T-helper 17 cell (primary cell): ENCODE measurements around the gene MORC4. TPM values are rescaled to one million over a fixed set of nuclear protein-coding genes. Genes with fewer than 3 reads are reported as not detected.
A peak's percentile ranks its signal among the peaks of the same experiment; 100 is the strongest.
"Not testable (repeated sequence)": the region's sequence is repeated elsewhere in the genome, so short reads cannot be mapped to it uniquely, and the experiment has no call there.

ENCODE experiments used
- ATAC-seq: fragments of 150-1000 bp; cut with Tn5 transposase; 2 replicates; pipeline ENCODE4 v1.10.0; 2021; ENCODE audit warnings: mild to moderate bottlenecking, moderate library complexity
- DNase-seq, 3 donors: peaks; one replicate each; pipeline versions ENCODE4 v3.0.0 to v3.0.0-alpha.2; 2020 to 2021
- H3K9me3 ChIP-seq: one replicate; pipeline ENCODE4 v1.7.0; 2013; ENCODE audit warnings: low read length, mild to moderate bottlenecking; ENCODE audit not compliant: control insufficient read depth, poor library complexity, severe bottlenecking
- H3K27ac Mint-ChIP-seq: one replicate; pipeline ENCODE4 v1.8.0; 2022; ENCODE audit warnings: mild to moderate bottlenecking, moderate library complexity, mixed read lengths
- H3K27me3 Mint-ChIP-seq: one replicate; pipeline ENCODE4 v1.8.0; 2022; ENCODE audit warnings: mixed read lengths
- H3K36me3 Mint-ChIP-seq: one replicate; pipeline ENCODE4 v1.8.0; 2022; ENCODE audit warnings: low read depth, mixed read lengths
- H3K4me1 Mint-ChIP-seq: one replicate; pipeline ENCODE4 v1.8.0; 2022; ENCODE audit warnings: mild to moderate bottlenecking, mixed read lengths
- H3K4me3 Mint-ChIP-seq: one replicate; pipeline ENCODE4 v1.8.0; 2022; ENCODE audit warnings: mild to moderate bottlenecking, moderate library complexity, mixed read lengths
- total RNA-seq, 4 donors: library from RNA in 2 of 4; stranded (reverse) in 2 of 4; gene quantifications; one replicate each; pipeline ENCODE4 v1.2.3 and lab custom pipeline; 2022 to 2026

The MORC4 gene
- total RNA-seq, 2 donors from 2014 or later, result 7.6 to 8.2 TPM

DNA sequence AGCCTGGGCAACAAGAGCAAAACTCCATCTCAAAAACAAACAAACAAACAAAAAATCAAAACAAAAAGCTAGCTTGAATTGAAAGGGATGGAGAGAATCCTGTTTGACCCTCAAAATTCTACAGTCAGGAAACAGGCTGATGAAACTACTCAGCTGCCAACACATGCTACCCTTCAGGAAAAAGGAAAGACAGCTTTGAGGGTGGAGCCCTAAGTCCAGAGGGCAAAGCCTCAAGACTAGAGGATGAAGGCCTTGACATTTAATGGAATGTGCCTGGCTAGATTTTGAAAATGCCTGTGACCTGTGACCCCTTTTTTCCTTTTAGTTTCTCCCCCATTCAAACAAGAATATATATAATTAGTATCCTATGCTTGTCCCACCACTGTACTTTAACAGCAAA, 27.1 kb downstream of the MORC4 start:
- H3K4me3 Mint-ChIP-seq, result no peak overlapping the region
- peaks cover 4% of the 10 kb centered on the region for H3K36me3 Mint-ChIP-seq
- DNase-seq (no peak), ATAC-seq (no peak)
- H3K27me3 Mint-ChIP-seq, result no peaks in the 10 kb centered on the region
- H3K9me3 ChIP-seq, result no peaks in the 10 kb centered on the region
- no peaks in the 10 kb centered on the region for H3K4me1 Mint-ChIP-seq
- H3K27ac Mint-ChIP-seq, result no peak overlapping the region

DNA sequence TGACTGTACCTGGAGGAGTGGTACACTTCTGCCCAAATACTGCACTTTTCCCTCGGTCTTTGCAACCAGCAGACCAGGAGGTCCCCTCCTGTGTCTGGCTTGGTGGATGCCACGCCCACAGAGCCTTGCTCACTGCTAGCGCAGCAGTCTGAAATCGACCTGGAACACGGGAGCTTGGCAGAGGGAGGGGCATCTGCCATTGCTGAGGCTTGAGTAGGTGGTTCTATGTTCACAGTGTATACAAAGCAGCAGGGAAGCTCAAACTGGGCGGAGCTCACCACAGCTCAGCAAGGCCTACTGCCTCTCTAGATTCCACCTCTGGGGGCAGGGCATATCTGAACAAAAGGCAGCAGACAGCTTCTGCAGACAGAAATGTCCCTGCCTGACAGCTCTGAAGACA, 33.5 kb downstream of the MORC4 start:
- not testable (repeated sequence) for ATAC-seq, H3K36me3 Mint-ChIP-seq, H3K4me1 Mint-ChIP-seq, DNase-seq, H3K27me3 Mint-ChIP-seq, H3K4me3 Mint-ChIP-seq, H3K27ac Mint-ChIP-seq, H3K9me3 ChIP-seq

DNA sequence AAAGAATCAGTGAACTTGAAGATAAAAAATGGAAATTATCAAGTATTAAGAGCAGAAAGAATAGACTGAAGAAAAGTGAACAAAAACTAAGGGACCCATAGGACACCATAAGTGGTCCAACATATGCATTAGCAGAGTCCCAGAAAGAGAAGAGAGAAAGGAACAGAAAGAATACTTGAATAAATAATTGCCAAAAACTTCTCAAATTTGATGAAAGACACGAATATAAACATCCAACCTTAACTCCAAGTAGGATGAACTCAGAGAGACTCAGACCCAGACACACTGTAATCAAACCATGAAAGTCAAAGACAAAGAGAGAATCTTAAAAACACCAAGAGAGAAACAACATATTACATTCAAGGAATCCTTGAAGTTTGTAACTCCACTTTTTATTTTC, 35.7 kb downstream of the MORC4 start:
- H3K36me3 Mint-ChIP-seq, result peaks cover 4% of the 10 kb centered on the region
- H3K4me3 Mint-ChIP-seq, result no peak overlapping the region
- ATAC-seq, result no peak
- H3K9me3 ChIP-seq, result no peaks in the 10 kb centered on the region
- no peaks in the 10 kb centered on the region for H3K27me3 Mint-ChIP-seq
- H3K27ac Mint-ChIP-seq, result no peak overlapping the region
- no peaks in the 10 kb centered on the region for H3K4me1 Mint-ChIP-seq
- no peak for DNase-seq

DNA sequence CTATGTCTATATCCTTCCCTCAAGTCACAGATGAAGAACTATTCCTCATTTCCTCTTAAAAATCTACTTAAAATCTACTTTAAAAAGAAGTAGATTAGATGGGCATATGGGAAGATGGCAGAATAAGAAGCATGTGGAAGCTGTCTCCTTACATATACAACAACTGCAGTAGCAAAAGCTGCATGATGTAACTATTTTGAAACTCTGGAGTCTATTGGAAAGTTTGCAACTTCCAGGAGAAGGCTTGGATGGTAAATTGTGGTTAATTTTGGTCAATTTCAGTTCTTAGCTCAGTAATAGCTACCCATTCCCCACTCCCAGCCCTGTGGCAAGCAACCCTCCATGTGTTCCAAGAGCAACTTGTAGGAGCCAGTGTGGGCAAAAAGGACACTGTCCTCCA, 36.9 kb downstream of the MORC4 start:
- Mint-ChIP-seq H3K4me1 (no peaks in the 10 kb centered on the region), H3K36me3 (peaks cover 4% of the 10 kb centered on the region), H3K4me3 (no peak overlapping the region), H3K27me3 (no peaks in the 10 kb centered on the region), H3K27ac (no peak overlapping the region)
- no peak for DNase-seq
- ATAC-seq, result no peak
- no peaks in the 10 kb centered on the region for H3K9me3 ChIP-seq

DNA sequence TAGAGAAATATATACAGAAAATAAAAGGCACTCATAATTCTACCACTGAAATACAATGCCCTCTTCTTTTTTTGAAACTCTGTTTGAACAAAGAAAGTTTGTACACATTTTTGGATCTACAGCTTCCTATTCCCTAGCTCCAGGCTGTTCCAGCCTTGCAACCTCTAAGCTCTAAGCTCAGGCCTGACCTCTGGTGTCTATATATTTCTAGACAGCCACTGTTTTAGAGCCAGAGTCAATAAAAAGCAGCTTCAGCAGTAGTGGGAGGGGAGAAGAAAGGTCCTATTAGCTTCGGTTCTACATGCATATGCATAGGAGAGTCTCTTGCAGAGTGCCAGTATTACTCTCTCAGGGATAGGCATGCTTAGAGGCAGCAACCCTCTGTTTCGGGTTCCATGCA, 40.1 kb downstream of the MORC4 start:
- DNase-seq (no peak), ATAC-seq (no peak)
- Mint-ChIP-seq H3K36me3 (peaks cover 2% of the 10 kb centered on the region), H3K4me3 (no peak overlapping the region), H3K4me1 (no peaks in the 10 kb centered on the region), H3K27ac (no peak overlapping the region), H3K27me3 (no peaks in the 10 kb centered on the region)
- no peaks in the 10 kb centered on the region for H3K9me3 ChIP-seq

DNA sequence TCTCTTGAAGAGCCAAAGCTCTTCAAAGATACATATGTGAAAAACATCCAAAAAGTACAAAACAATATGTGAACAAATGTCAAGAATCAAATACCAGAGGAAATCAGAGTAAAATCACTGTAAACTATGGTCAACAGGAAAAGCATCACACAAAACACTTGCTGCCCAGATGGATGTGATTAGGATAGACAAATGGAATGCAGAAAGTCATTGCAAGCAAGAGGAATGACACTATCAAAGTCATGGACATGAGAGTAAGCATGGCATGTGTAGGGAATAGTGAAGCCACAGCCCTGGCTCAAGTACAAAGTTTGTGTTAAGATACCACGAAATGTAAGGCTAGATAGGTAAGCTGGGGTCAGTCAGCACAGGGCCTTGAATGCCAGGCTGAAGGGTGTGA, 42.2 kb downstream of the MORC4 start:
- H3K9me3 ChIP-seq, result no peaks in the 10 kb centered on the region
- no peaks in the 10 kb centered on the region for H3K4me1 Mint-ChIP-seq
- H3K36me3 Mint-ChIP-seq, result no peaks in the 10 kb centered on the region
- no peaks in the 10 kb centered on the region for H3K27me3 Mint-ChIP-seq
- DNase-seq (no peak), ATAC-seq (no peak)
- no peak overlapping the region for H3K4me3 Mint-ChIP-seq
- H3K27ac Mint-ChIP-seq, result no peak overlapping the region

DNA sequence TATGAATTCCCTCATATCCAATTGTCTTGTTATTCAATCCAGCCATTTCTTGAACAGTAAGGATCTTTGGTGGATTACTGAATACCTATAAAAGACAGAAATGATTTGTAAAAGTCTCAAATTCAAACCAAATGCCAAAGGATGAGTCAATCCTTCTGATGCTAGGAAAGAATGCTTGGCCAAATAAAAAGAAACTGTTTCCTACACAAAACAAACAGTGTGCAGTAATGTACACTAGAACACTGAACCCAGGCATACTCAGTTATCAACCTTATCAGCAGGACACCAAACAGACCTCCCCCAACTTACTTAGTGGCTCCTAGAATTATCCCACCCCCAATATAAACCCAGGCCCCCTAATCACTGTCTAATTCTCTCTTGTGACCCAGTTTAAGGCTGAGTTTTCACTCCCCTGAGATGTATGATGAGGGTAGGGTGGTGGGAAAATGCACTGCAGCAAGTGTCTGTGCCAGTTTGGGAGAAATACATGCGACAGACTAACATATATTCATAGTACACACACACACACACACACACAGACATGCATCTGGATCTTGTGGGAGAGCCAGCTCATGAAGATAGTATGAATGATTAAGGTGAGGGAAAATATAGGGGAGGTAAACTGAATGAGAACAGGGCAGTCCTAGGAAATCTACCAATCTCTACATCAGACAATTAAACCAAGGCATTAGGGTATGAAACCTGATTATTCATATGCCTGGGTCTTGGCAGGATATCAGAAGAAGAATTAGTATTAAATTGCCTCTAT, 44.8 kb downstream of the MORC4 start:
- Mint-ChIP-seq H3K36me3 (no peaks in the 10 kb centered on the region), H3K27me3 (no peaks in the 10 kb centered on the region), H3K27ac (peak overlapping the region; percentile 47), H3K4me3 (no peak overlapping the region), H3K4me1 (no peaks in the 10 kb centered on the region)
- ATAC-seq (no peak), DNase-seq (no peak)
- no peaks in the 10 kb centered on the region for H3K9me3 ChIP-seq

DNA sequence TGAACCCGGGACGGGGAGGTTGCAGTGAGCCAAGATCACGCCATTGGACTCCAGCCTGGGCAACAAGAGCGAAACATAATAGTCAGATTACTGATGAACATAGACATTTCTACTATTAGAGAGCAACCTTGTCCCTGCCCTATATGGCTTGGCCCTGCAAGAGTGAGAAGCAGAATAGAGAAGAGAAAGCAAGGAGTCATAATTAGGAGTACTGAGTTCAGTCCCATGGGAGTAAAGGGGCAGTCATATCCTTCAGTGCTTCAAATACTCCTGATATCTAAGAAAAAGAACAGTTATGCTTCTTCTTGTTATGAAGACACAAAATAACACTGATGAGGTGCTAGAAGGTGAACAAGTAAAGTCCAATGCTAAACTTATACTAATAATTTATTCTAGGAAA, 46.0 kb downstream of the MORC4 start:
- no peak overlapping the region for H3K27ac Mint-ChIP-seq
- H3K9me3 ChIP-seq, result no peaks in the 10 kb centered on the region
- H3K4me3 Mint-ChIP-seq, result no peak overlapping the region
- H3K36me3 Mint-ChIP-seq, result no peaks in the 10 kb centered on the region
- no peak for DNase-seq
- no peaks in the 10 kb centered on the region for H3K4me1 Mint-ChIP-seq
- ATAC-seq, result no peak
- H3K27me3 Mint-ChIP-seq, result no peaks in the 10 kb centered on the region

DNA sequence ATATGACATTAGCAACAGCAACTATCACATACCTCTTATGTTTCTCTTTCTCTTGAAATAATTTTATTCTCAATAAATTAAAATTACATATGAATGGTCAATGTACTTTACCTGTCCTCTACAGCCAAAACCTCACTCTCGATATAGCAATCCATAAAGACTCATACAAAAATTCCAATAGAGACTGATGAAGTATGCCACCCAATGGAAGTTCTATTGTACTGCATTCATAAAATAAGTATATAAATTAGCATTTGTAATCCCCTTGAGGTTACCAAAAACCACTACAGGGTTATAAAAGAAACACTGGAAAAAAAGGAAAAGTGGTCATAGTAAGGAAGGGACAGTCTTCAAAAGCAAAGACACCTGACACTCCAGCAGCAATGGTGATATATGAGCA, 47.0 kb downstream of the MORC4 start:
- H3K27me3 Mint-ChIP-seq, result no peaks in the 10 kb centered on the region
- H3K36me3 Mint-ChIP-seq, result no peaks in the 10 kb centered on the region
- no peak overlapping the region for H3K27ac Mint-ChIP-seq
- ATAC-seq (no peak), DNase-seq (no peak)
- no peak overlapping the region for H3K4me3 Mint-ChIP-seq
- H3K9me3 ChIP-seq, result no peaks in the 10 kb centered on the region
- H3K4me1 Mint-ChIP-seq, result no peaks in the 10 kb centered on the region

DNA sequence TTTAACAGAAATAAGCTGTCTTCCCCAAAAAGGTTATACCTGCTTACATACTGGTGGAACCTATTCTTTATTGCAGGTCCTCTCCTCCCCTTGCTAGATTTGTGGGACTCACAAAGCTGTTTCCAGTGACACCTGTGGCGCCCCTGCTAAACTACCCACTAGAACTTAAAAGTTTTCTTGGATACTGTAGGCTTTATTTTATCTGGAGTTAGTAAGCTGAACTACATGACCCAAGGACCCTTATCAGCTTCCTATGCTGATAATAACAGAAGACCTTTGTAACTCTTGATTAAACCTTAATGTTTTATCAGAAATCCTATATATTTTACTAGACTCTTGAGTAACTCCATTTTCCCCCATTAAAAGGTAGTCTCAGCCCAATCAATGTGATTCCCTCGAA, 47.5 kb downstream of the MORC4 start:
- ATAC-seq (no peak), DNase-seq (no peak)
- H3K36me3 Mint-ChIP-seq, result no peaks in the 10 kb centered on the region
- H3K9me3 ChIP-seq, result no peaks in the 10 kb centered on the region
- H3K27me3 Mint-ChIP-seq, result no peaks in the 10 kb centered on the region
- no peak overlapping the region for H3K27ac Mint-ChIP-seq
- no peak overlapping the region for H3K4me3 Mint-ChIP-seq
- no peaks in the 10 kb centered on the region for H3K4me1 Mint-ChIP-seq

DNA sequence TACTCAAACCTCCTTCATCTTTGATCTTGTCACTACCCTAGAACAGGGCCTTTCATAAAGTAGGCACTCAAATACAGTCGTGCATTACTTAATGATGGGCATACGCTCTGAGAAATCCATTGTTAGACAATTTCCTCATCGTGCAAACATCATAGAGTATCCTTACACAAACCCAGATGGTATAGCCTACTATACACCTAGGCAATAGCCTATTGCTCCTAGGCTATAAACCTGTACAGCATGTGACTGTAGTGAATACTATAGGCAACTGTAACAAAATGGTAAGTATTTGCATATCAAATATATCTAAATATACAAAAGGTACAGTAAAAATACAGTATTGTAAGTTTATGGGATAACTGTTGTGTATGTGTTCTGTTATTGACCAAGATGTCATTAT, 47.9 kb downstream of the MORC4 start:
- Mint-ChIP-seq H3K4me1 (no peaks in the 10 kb centered on the region), H3K4me3 (no peak overlapping the region), H3K27me3 (no peaks in the 10 kb centered on the region), H3K27ac (no peak overlapping the region), H3K36me3 (no peaks in the 10 kb centered on the region)
- DNase-seq, result no peak
- no peaks in the 10 kb centered on the region for H3K9me3 ChIP-seq
- ATAC-seq, result no peak

DNA sequence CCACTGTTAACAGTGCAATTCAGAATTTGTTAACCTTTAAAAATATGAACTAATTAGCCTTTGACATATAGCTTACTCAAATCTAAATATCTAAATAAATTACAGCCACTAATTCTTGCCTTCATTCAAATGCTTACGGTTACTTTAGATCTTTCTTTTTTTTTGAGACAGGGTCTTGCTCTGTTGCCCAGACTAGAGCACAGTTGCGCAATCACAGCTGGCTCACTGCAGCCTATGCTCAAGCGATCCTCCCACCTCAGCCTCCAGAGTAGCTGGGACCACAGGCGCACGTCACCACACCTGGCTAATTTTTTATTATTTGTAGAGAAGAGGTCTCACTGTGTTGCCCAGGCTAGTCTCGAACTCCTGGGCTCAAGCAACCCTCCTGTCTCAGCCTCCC, 48.8 kb downstream of the MORC4 start:
- no peaks in the 10 kb centered on the region for H3K9me3 ChIP-seq
- ATAC-seq (no peak), DNase-seq (no peak)
- no peaks in the 10 kb centered on the region for H3K27me3 Mint-ChIP-seq
- no peak overlapping the region for H3K27ac Mint-ChIP-seq
- no peak overlapping the region for H3K4me3 Mint-ChIP-seq
- no peaks in the 10 kb centered on the region for H3K4me1 Mint-ChIP-seq
- H3K36me3 Mint-ChIP-seq, result no peaks in the 10 kb centered on the region

DNA sequence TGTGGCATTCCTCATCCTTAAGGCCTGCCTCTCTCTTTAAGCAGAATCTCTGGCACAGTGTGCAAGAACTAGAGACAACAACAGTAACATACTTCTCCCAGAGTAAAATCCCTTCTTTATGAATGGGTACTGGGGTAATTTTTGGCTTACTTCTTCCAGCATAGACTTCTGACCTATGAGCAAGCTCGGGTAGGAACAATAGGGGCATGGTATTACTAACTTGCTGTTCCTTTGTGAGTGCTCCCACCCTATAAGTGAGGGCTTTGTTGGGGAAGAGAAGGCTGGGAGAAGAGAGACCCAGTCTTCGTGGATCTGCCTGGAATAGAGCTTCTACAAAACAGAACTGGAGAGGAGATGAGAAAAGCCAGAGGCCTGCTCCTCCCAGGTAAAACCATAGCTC, 49.6 kb downstream of the MORC4 start:
- Mint-ChIP-seq H3K27ac (no peak overlapping the region), H3K27me3 (no peaks in the 10 kb centered on the region), H3K36me3 (no peaks in the 10 kb centered on the region), H3K4me1 (no peaks in the 10 kb centered on the region), H3K4me3 (no peak overlapping the region)
- no peak for DNase-seq
- H3K9me3 ChIP-seq, result no peaks in the 10 kb centered on the region
- no peak for ATAC-seq

DNA sequence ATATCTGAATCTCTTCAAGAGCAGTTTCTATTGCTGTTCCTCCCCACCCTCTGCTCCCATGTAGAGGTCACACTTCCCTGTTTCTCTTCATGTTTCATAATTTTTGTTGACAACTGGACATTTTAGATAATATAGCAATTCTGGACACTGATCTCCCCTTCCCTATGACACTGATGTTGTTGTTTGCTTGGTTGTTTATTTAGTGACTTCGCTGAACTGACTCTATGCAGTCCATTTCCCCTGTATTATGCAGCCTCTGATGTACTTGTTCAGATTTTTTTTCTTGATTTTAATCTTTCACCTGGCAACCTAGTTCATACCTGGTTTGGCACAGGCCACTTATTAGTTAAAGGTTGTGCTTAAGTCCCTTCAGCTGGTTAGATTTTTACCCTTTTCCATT, 50.6 kb downstream of the MORC4 start:
- Mint-ChIP-seq H3K4me3 (no peak overlapping the region), H3K27ac (peak overlapping the region; percentile 24), H3K36me3 (no peaks in the 10 kb centered on the region), H3K27me3 (no peaks in the 10 kb centered on the region), H3K4me1 (peaks cover 5% of the 10 kb centered on the region)
- no peak for DNase-seq
- H3K9me3 ChIP-seq, result no peaks in the 10 kb centered on the region
- ATAC-seq, result no peak
